HUDEP-2 (cell line): ENCODE measurements around the gene BICRA.

Experiments
- DNase-seq, 76 experiments: peaks; one replicate each; lab custom pipeline; 2025; ENCODE audit not compliant: unreplicated experiment in 76 of 76; lab: John Stamatoyannopoulos, UW

Gene BICRA

DNA sequence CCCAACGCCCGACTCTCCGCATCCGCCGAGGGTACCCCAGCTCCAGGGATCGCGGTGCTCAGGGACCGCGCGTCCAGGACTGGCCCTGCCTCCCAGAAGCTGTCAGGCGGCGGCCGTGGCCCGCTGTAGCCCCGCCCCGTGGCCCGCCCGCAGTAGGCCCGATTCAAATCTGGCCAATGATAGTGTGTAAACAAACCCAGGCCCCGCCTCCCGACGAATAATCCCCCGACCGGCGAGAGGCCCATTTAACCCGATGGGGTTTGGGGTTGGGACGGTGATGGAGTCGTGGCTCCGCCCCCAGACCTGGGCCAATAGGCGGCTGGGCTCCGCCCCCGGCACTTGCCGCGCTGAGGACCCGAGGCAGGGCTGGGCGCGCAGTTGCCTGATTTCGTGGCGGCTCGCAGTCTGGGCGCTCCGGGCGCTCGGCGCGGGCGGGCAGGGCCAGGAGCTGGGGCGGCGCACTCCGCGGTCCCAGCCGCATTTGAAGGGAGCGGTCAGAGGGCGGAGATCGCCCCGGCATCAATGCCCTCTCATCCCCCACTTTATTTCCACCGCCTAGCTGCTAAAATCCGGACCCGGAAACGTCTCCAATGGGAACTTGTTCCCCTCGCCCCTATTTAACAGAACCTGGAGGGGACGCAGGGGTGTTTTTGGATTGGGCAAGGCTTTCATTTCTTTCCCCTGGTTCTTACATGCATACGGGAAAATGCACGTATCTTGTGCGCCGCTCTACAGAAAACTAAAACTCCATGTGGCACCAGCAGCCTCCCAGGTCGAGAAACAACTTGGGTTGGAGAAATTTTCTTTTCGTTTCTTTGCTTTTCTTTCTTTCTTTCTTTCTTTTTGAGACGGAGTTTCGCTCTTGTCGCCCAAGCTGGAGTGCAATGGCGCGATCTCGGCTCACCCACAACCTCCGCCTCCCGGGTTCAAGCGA, 8.4 kb upstream of the BICRA start:
- DNase-seq = peak; percentile 66 to 100 (median 100)

DNA sequence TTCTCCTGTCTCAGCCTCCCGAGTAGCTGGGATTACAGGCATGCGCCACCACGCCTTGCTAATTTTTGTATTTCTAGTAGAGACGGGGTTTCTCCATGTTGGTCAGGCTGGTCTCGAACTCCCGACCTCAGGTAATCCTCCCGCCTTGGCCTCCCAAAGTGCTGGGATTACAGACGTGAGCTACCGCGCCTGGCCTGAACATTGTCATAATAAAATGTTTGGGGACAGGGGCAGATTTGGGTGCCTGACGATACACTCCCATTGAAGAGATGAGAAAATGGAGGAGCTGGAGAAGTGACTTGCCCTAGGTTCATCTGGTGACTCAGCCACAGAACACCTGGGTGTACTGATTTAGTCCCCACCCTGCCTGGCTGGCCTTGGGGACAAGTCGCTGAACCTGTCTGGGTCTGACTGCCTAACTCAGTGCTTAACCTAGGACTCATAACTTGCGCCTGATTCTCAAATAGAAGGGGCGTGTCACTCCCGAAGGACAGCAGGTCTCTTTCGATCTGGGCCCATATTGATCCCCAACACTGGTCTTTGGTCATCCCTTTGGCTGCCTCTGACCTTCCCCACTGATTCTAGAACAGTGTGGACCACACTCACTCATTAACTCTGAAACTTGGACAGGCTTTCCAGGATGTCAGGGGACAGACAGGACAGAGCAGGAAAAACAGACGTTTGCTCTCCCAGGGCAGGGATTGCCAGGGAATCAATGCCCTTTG, 7.6 kb upstream of the BICRA start:
- DNase-seq = peak in 1 of 76 experiments; percentile 6

GRCh38 chr19:47603706-47604565, 5.0 kb upstream of the BICRA start:
- DNase-seq = peak in 23 of 76 experiments; percentile 8 to 59 (median 24)

GRCh38 chr19:47607564-47608073, 1.3 kb upstream of the BICRA start:
- no peak for DNase-seq

DNA sequence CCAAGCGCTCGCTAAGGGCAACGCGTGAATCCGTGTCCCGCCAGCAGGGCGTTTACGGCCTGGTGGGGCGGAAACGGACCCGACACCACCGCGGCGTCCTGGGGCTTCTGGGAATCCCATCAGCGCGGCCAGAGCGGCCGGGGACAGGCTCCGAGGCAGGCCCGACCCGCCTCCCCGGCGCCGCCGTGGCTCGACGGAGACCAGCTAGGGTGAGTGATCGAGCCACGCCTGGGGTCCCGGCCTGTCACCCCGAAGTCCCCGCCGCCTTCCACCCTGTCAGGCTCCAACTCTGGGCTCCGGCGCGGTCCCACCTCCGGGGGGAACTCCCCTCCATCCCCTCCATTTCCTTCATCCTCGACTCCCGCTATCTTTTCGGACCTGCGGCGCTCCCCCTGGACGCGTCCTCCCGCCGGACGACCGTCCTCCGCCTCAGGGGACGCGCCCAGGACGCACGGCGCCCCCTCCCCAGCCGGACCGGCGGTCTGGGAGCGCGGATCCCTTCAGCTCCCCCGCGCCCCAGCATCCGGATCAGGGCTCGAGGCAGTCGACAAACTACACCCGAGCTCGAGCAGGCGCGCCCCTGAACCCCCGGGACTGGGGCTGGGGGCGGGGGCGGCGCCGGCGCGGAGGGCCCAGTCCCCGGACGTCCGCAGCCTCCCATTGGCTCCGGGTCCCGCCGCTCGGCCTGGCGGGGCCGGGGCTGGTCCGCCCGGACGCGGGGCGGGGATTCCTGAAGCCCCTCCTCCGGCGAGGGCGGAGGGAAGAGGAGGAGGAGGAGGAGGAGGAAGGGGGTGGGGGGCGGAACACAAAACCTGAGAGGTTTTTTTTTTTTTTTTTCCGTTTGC, 638 bp upstream of the BICRA start:
- DNase-seq = peak; percentile 22 to 98 (median 93)

DNA sequence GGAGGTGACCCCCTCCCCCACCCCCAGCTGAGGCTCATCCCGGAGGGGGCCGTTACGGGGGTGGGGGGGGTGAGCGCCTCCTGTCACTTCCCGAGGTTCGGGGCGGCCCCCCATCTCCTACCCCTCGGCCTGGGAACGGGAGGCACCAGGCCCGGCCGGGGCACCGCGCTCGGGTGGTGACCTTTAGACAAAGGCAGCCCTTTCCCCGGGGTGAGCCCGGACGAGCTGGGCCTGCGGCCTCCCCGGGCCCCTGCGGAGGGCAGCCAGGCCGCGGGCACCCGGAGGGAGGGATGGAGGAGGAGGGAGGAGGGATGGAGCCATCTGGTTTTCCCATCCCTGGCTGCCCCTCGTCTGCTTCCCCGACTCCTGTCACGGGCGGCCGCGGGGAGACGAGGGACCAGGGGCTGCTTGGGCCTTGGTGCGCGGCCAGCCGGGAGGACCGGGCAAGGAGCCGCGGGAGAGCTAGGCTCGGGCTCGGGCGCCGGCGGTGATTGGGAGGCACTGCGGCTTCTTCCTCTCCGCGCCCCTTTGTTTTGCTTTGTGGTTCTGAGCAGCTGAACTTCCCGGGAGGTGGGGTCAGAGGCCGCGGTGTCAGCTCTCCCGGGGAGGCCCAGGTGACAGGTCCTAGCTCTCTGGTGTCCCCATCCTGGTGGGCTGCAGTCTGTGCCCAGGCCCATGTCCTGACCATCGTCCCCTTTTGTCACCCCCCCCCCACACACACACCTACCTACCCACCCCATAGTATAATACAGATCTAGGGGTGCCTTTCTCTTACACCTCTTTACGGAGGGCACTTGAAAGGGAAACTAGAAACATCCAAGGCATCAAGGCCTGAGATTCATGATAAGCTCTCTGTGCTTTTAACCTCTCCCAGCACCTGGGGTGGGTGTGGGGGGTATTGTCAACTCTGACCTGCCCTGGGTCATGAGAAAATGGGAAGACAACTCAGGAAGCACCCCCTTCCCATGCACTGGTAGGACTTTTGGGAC, 1.3 kb downstream of the BICRA start:
- peak in 35 of 76 experiments; percentile 9 to 50 (median 32) for DNase-seq

- DNase-seq = no peak
Observed at GRCh38 chr19:47610902-47611301, 2.0 kb downstream of the BICRA start.

DNA sequence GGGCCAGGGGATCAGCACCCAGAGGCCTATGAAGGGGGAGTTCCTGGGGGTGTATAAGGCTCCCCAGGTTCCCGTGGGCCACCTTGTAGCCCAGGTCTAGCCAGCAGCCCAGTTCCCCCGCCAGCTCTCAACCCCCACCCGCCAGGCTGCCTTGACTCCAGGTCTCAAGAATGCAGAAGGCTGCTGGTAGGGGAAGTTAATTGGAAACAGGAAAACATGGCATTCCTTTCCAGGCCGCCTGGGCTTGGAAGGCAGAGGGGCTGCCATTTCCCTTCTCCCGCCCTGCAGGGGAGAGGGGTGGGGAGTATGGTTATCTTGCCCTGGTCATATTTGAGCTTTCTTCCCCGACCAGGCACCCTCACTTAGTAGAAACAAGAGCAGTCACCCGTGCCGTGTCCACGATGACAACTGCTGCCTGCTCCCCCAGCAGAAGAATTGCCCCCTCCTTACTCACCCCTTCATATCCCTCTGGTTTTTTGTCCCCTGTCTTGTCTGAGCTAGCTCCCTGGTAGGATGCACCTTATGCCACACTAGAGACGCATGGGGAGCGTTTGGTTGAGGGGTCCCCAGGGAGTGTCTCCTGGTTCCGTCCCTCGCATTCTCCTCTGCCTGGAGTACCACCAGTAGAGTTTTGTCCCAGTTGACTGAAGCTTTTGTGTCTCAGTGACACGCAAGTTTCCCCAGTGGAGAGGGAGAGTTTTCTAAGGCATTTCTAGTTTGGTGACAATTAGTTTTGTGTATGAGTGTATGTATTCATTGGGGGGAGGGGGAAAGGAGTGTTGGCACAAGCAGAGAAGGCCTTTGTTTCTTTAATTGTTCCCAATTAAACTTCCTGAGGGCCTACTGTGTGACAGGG, 4.5 kb downstream of the BICRA start:
- DNase-seq = no peak

DNA sequence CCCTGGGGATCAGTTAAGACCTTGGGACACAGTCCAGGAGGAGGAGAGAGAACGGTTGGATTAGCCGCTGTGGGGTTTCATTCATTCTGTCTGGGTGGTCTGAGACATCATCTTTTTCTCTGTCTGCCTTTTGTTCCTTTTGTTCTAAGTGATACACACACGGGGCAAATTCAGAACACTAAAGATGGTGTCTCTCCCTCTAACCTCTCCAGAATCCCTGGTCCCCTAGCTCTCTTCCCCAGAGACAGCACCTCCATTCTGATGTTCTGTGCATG, 5.0 kb downstream of the BICRA start:
- no peak for DNase-seq

DNA sequence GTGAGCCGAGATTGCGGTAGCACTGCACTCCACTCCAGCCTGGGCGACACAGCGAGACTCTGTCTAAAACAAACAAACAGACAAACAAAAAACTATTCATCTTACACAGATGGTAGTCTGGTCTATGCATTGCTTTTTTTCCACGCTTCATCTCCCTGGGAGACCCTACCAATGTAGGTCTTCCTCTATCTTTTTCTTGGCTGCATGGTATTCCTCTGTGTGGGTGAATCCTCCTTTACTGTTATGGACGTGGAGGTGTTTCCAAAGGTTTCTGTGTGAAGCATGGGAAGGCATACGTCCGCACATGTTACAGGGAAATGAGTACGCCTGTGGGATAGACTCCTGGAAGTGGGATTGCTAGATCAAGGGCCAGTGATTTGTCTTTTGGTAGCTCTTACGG, 5.6 kb downstream of the BICRA start:
- no peak for DNase-seq

DNA sequence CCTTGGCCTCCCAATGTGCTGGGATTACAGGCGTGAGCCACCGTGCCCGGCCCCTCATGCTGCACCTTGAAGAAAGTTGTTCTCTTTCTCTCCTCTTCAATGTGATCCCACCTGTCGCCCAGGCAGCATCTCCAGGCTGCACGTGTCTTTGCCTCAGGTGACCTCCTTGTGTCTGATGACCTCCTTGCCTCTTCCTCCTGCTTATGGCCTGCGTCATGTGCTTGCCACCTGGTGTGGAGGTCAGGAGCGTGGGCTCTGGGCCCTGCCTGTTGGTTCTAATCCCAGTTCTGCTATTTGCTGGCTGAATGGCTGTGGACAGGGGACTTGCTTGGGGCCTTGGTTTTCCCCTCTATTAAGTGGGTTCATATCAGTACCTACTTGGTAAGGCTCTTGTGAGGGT, 6.3 kb downstream of the BICRA start:
- no peak for DNase-seq

- DNase-seq = no peak
Observed at GRCh38 chr19:47615714-47616113, 6.8 kb downstream of the BICRA start.

DNA sequence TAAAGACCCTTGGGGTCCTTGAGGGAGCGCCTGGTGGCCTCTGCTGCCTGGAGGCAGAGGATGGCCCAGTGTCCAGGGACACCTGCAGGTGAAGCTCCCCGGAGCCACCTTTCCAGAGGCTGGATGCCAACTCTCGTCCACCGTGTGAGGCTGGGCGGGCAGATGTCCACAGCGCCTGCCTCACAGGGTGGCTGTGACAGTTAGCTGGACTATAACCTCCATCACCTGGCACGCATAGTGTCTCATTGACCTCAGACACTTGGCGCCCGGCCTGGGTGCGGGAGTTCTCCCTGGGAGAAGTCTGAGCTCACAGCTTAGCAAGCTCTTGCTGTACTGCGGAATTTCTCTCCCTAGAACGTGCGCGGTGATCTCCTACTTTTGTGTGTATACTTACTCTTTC, 9.8 kb downstream of the BICRA start:
- no peak for DNase-seq

- no peak for DNase-seq
Observed at GRCh38 chr19:47619763-47620162, 10.8 kb downstream of the BICRA start.

DNA sequence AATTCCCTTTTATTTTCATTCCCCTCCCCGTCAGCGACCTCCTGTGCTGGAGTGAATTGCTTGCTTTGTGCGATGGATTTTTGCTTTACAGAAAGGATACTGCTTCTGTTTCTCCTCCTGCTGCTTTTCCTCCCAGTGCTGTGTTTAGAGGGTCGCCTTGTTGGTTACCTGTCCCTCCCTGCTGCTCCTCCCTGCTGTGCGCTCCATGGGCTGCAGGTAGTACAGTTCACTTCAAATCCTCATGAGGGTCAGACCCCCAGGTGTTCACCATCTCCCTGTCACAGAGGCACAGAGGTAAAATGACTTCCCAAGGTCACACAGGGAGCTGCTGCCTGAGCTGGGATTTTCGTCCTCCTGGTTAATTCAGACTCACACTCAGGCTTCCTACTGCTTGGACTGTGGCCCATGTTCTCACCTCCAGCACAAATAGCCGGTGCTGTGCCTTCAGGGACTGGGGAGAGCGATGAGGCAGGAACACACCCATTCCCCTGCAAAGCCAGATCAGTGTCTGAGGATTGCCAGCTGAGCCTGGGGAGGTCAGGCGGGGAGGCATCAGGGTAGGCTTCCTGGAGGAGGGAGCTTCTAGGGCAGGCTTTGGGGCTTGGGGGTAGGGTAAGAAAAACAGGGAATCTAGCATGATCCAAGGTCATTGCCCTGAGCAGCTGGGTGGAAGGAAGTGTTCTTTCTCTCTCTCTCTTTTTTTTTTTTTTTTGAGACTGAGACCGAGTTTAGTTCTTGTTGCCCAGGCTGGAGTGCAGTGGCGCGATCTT, 14.4 kb downstream of the BICRA start:
- DNase-seq = no peak

DNA sequence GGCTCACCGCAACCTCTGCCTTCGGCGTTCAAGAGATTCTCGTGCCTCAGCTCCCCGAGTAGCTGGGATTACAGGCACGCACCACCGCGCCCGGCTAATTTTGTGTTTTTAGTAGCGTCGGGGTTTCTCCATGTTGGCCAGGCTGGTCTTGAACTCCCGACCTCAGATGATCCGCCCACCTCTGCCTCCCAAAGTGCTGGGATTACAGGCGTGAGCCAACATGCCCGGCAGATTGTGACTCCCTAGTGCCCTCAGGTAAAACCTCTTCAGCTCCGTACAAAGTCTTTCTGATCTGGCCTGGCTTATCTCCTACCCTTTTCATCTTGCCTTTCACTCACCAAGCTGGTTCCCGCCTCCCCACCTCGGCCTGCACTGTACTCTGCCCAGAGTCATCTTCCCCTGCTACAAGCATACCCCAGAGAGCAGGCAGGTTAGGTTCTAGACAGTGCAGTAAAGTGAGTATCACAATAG, 15.0 kb downstream of the BICRA start:
- no peak for DNase-seq

DNA sequence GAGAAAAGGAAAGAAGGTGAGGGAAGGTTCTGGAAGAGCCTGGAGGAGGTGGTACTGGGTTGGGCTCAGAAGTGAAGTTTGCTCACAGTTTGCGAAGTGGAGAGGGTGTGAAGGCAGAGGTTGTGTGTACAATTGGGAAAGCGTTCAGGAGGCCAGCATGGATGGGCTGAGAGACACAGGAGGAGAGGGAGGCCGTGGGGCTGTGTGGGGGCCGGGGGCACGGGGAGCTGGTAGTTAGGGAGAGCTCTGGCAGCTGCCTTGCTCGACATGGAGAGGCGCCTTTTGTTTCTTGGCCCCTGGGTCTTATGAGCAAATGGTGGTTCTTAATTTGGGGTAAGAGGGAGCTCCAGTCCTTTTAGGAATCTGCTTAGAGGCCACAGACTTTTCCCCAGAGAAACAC, 16.7 kb downstream of the BICRA start:
- DNase-seq = no peak
